A673 (cell line): ENCODE results near the gene OR10K2. TPM values are rescaled to one million over a fixed set of nuclear protein-coding genes. Genes with fewer than 3 reads are reported as not detected.

Experiments used
- BruUV-seq: library from RNA; stranded (reverse); fragments of 400-500 nt; replicated peaks from 2 replicates; lab custom pipeline; 2021; lab: Mats Ljungman, UMichigan
- CTCF ChIA-PET: fragments of 300-600 bp; sonication (Branson Sonifier 250); formaldehyde crosslinking; loops from one replicate; lab custom pipeline; 2022; ENCODE audit warnings: antibody characterized with exemption; lab: Charles Lee
- POLR2A ChIA-PET: fragments of 300-600 bp; sonication (Branson Sonifier 250); formaldehyde crosslinking; loops from one replicate; lab custom pipeline; 2022; ENCODE audit warnings: antibody characterized with exemption; ENCODE audit not compliant: low non-redundant PET; lab: Charles Lee
- DNase-seq: peaks from one replicate; pipeline ENCODE4 v3.0.0-alpha.2; 2015; ENCODE audit warnings: low spot score
- H3K27ac ChIP-seq: fragments of 200-600 bp; sonication (generic); 2 replicates; pipeline ENCODE4 v1.5.1; 2016; ENCODE audit warnings: mixed run types, low read depth, mild to moderate bottlenecking, mixed read lengths, antibody characterized with exemption, low read length; ENCODE audit not compliant: poor library complexity, severe bottlenecking
- H3K27me3 ChIP-seq: fragments of 200-600 bp; sonication (generic); replicated peaks from 2 replicates; pipeline ENCODE4 v1.6.1; 2017; ENCODE audit warnings: mixed run types, low read depth, mild to moderate bottlenecking, mixed read lengths, antibody characterized with exemption, low read length; ENCODE audit not compliant: insufficient read depth, poor library complexity
- H3K36me3 ChIP-seq: fragments of 200-600 bp; sonication (generic); 2 replicates; pipeline ENCODE4 v1.6.1; 2016; ENCODE audit warnings: mixed run types, mild to moderate bottlenecking, mixed read lengths, antibody characterized with exemption, low read length; ENCODE audit not compliant: insufficient read depth, poor library complexity, severe bottlenecking
- H3K4me1 ChIP-seq: fragments of 200-600 bp; sonication (generic); 2 replicates; pipeline ENCODE4 v1.6.1; 2017; ENCODE audit warnings: mixed run types, mild to moderate bottlenecking, mixed read lengths, antibody characterized with exemption, low read length; ENCODE audit not compliant: insufficient read depth, poor library complexity, severe bottlenecking
- H3K4me3 ChIP-seq: fragments of 200-600 bp; sonication (generic); 2 replicates; pipeline ENCODE4 v1.5.1; 2016; ENCODE audit warnings: low read depth, mixed run types, mild to moderate bottlenecking, mixed read lengths, low read length; ENCODE audit not compliant: poor library complexity, severe bottlenecking
- H3K9me3 ChIP-seq: fragments of 200-600 bp; sonication (generic); 2 replicates; pipeline ENCODE4 v1.6.1; 2016; ENCODE audit warnings: mixed run types, low read depth, mild to moderate bottlenecking, mixed read lengths, antibody characterized with exemption, low read length; ENCODE audit not compliant: poor library complexity, severe bottlenecking
- EZH2 ChIP-seq: fragments of 200-600 bp; sonication (generic); IDR thresholded peaks from 2 replicates; pipeline ENCODE4 v1.6.1; 2017; ENCODE audit warnings: borderline replicate concordance, low read depth, mild to moderate bottlenecking, mixed read lengths, antibody characterized with exemption, low read length; ENCODE audit not compliant: poor library complexity, severe bottlenecking
- intact Hi-C: fragments of 100-400 bp; cut with micrococcal nuclease; formaldehyde crosslinking; loops from one replicate; pipeline ENCODE4 v1.10.0; 2022; ENCODE audit not compliant: unreplicated experiment
- total RNA-seq: library from RNA; stranded (reverse); gene quantifications from 2 replicates; pipeline ENCODE4 v1.2.3, GENCODE V29; 2021
- TF ChIP-seq, protein P1 (sequence below): fragments of 300-800, 200-600 bp; sonication (generic); conservative IDR thresholded peaks from 2 replicates; pipeline ENCODE4 v1.5.1; 2017; ENCODE audit warnings: low read depth, mild to moderate bottlenecking, antibody characterized with exemption, low read length, moderate library complexity, mixed read lengths

OR10K2 gene
- total RNA-seq, 1 experiment from 2014 or later: not detected

DNA sequence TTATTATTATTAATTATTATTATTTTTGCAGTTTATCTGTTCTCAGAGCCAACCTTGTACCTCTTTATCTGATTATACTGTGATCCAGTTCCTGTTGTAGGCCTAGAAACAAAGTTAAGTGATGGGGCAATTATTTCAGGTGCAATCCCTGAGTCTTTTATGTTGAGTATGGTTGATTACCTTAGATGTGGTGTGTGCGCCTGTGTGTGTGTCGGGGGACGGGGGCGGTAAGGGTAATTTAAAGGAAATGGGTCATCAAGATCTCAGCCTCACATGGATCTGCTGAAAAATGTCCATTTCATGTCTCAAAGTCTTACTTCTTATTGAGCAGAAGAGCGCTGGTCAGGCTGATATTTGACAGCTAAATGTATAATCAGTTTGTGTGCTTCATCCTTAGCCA is 18.9 kb downstream of the OR10K2 start:
- DNase-seq: no peak
- POLR2A ChIA-PET: no interaction called here
- Histone ChIP-seq H3K9me3 (no peaks in the 10 kb centered on the region), H3K27ac (no peak overlapping the region), H3K4me3 (no peak overlapping the region), H3K36me3 (no peaks in the 10 kb centered on the region), H3K4me1 (no peaks in the 10 kb centered on the region), H3K27me3 (peaks cover 15% of the 10 kb centered on the region)
- BruUV-seq: no TSS peak
- CTCF ChIA-PET: no interaction called here
- no peak for TF ChIP-seq EZH2
- TF ChIP-seq, protein P1, sequence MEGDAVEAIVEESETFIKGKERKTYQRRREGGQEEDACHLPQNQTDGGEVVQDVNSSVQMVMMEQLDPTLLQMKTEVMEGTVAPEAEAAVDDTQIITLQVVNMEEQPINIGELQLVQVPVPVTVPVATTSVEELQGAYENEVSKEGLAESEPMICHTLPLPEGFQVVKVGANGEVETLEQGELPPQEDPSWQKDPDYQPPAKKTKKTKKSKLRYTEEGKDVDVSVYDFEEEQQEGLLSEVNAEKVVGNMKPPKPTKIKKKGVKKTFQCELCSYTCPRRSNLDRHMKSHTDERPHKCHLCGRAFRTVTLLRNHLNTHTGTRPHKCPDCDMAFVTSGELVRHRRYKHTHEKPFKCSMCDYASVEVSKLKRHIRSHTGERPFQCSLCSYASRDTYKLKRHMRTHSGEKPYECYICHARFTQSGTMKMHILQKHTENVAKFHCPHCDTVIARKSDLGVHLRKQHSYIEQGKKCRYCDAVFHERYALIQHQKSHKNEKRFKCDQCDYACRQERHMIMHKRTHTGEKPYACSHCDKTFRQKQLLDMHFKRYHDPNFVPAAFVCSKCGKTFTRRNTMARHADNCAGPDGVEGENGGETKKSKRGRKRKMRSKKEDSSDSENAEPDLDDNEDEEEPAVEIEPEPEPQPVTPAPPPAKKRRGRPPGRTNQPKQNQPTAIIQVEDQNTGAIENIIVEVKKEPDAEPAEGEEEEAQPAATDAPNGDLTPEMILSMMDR: no peak
- intact Hi-C loops: no loop called here

DNA sequence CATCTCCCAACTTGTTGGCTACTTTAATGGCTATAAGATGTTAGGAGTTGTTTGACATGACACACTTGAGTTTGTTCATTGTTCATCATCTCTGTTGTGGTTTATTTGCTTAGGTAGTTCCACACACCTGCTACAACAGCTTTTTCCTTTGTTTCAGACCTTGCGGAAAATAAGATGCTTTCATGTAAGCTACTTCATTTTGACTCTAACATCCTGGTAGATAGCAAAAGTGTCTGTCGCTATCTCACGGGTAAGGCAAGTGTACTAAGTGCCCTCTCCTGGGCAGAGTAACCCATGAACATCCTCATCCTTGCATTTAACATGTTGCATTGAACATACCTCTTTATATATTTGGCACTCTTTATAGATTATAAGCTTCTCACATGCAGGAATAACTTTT is 25.2 kb downstream of the OR10K2 start:
- POLR2A ChIA-PET: no interaction called here
- no peaks in the 10 kb centered on the region for H3K9me3 ChIP-seq
- H3K4me3 ChIP-seq: no peak overlapping the region
- H3K27me3 ChIP-seq: peaks cover 42% of the 10 kb centered on the region
- no peak for DNase-seq
- no peak for TF ChIP-seq EZH2
- TF ChIP-seq, protein P1: no peak
- no peaks in the 10 kb centered on the region for H3K4me1 ChIP-seq
- no peaks in the 10 kb centered on the region for H3K36me3 ChIP-seq
- CTCF ChIA-PET: no interaction called here
- no TSS peak for BruUV-seq
- H3K27ac ChIP-seq: no peak overlapping the region
- intact Hi-C loops: no loop called here

DNA sequence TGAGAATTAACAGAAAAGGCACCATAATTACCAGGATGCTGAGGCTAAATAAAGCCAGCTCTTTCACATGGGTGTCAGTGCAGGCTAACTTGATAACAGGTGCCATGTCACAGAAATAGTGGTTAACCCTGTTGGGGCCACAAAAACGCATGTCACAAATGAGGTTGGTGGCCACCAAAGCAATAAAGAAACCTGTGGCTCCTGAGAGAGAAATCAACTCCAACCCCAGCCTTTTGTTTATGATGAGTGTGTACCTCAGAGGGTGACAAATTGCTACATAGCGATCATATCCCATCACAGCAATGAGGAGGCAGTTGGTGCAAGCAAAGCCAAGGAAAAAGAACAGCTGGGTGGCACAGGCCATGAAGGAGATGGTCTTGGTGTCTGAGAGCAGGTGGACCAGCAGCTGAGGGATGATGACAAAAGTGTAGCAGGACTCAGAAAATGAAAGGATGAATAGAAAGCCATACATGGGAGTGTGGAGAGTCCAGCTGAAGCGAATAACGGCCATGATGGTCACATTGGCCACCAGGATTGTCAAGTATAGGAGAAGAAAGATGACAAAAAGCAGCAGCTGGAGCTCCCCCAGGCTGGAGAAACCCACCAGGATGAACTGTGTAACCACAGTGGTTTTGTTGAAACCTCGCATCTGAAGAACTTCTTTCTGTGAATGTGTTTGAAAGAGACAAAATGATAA is 27.1 kb downstream of the OR10K2 start, which contains the start of gene OR10T2:
TSS of gene OR10T2 (minus strand) at position 649 of the 697 bp plus-strand sequence. CDS start at position 649, 0 bp downstream.
- ChIA-PET CTCF (no interaction called here), POLR2A (no interaction called here)
- intact Hi-C loops: no loop called here
- Histone ChIP-seq H3K9me3 (no peaks in the 10 kb centered on the region), H3K4me3 (no peak within 1 kb of the TSS), H3K36me3 (no peaks in the 10 kb centered on the region), H3K27ac (no peak within 1 kb of the TSS), H3K4me1 (no peaks in the 10 kb centered on the region), H3K27me3 (peaks cover 50% of the 10 kb centered on the region)
- BruUV-seq: no TSS peak
- DNase-seq: no peak
- TF ChIP-seq, protein P1: no peak
- no peak for TF ChIP-seq EZH2
